ENCODE data around the gene GBA2.

The GBA2 gene

GRCh38 chr9:35763803-35764202, 14.8 kb upstream of the GBA2 start:
- no peak for DNase-seq

- DNase-seq = no peak
These were observed 14.2 kb upstream of the GBA2 start for GRCh38 chr9:35763181-35763580.

GRCh38 chr9:35760651-35761050, 11.6 kb upstream of the GBA2 start:
- DNase-seq = no peak

- DNase-seq = no peak
These were observed 10.8 kb upstream of the GBA2 start for GRCh38 chr9:35759795-35760194.

GRCh38 chr9:35758475-35759050, 9.5 kb upstream of the GBA2 start:
- no peak for DNase-seq

- no peak for DNase-seq
These were observed 8.9 kb upstream of the GBA2 start for GRCh38 chr9:35757892-35758275.

- peak; percentile 25 for DNase-seq
These were observed 8.3 kb upstream of the GBA2 start for GRCh38 chr9:35757226-35757891.

- peak; percentile 82 for DNase-seq
These were observed 7.5 kb upstream of the GBA2 start for GRCh38 chr9:35756275-35757225.

GRCh38 chr9:35755071-35755470, 6.0 kb upstream of the GBA2 start:
- no peak for DNase-seq

GRCh38 chr9:35754264-35754663, 5.2 kb upstream of the GBA2 start, which contains the start of gene MSMP:
TSS of gene MSMP (minus strand) at chr9:35754276. CDS start at chr9:35754129, 147 bp downstream.
- no peak for DNase-seq

GRCh38 chr9:35753466-35753865, 4.4 kb upstream of the GBA2 start:
- DNase-seq = no peak

- no peak for DNase-seq
These were observed 1.2 kb upstream of the GBA2 start for GRCh38 chr9:35750256-35750531.

GRCh38 chr9:35749515-35750255, 657 bp upstream of the GBA2 start:
- DNase-seq = peak; percentile 26

GRCh38 chr9:35748242-35748857, 678 bp downstream of the GBA2 start:
- peak; percentile 16 for DNase-seq

- DNase-seq = no peak
These were observed 2.4 kb downstream of the GBA2 start for GRCh38 chr9:35746583-35746982.

GRCh38 chr9:35745569-35745968, 3.5 kb downstream of the GBA2 start:
- DNase-seq = no peak

GRCh38 chr9:35743880-35744518, 5.0 kb downstream of the GBA2 start:
- DNase-seq = no peak

GRCh38 chr9:35743452-35743851, 5.6 kb downstream of the GBA2 start:
- DNase-seq = no peak

- DNase-seq = no peak
These were observed 7.3 kb downstream of the GBA2 start for GRCh38 chr9:35741740-35742139.

- DNase-seq = no peak
These were observed 8.8 kb downstream of the GBA2 start for GRCh38 chr9:35740243-35740642.

GRCh38 chr9:35738924-35739323, 10.1 kb downstream of the GBA2 start:
- DNase-seq = no peak

GRCh38 chr9:35738186-35738585, 10.8 kb downstream of the GBA2 start:
- no peak for DNase-seq

All from stimulated activated CD4-positive, alpha-beta T cell treated with anti-CD3 and anti-CD28 coated beads, Interleukin-1b, Interleukin-23, amount 100 ng/mL, for 48 hours (primary cell).